ENCODE measurements around the gene TRPV6.

The TRPV6 gene

GRCh38 chr7:142853739-142854371, 31.7 kb downstream of the TRPV6 start:
- peak; percentile 34 to 62 (median 39) for DNase-seq (ENCODE audit: low read depth in 3 of 3)

- DNase-seq (ENCODE audit: low read depth in 3 of 3), result no peak
Measured at GRCh38 chr7:142851919-142852318, 33.6 kb downstream of the TRPV6 start.

- DNase-seq (ENCODE audit: low read depth in 3 of 3), result no peak
Measured at GRCh38 chr7:142851269-142851668, 34.3 kb downstream of the TRPV6 start.

- no peak for DNase-seq (ENCODE audit: low read depth in 3 of 3)
Measured at GRCh38 chr7:142847353-142847752, 38.2 kb downstream of the TRPV6 start.

GRCh38 chr7:142842251-142842766, 43.2 kb downstream of the TRPV6 start:
- no peak for DNase-seq (ENCODE audit: low read depth in 3 of 3)

- no peak for DNase-seq (ENCODE audit: low read depth in 3 of 3)
Measured at GRCh38 chr7:142838461-142839213, 46.9 kb downstream of the TRPV6 start.

- no peak for DNase-seq (ENCODE audit: low read depth in 3 of 3)
Measured at GRCh38 chr7:142836426-142836825, 49.1 kb downstream of the TRPV6 start.

GRCh38 chr7:142835487-142835886, 50.1 kb downstream of the TRPV6 start:
- DNase-seq (ENCODE audit: low read depth in 3 of 3), result no peak

GRCh38 chr7:142833174-142834048, 52.1 kb downstream of the TRPV6 start:
- DNase-seq (ENCODE audit: low read depth in 3 of 3), result no peak

- no peak for DNase-seq (ENCODE audit: low read depth in 3 of 3)
Measured at GRCh38 chr7:142832417-142832816, 53.1 kb downstream of the TRPV6 start.

- no peak for DNase-seq (ENCODE audit: low read depth in 3 of 3)
Measured at GRCh38 chr7:142827951-142828500, 57.5 kb downstream of the TRPV6 start.

- no peak for DNase-seq (ENCODE audit: low read depth in 3 of 3)
Measured at GRCh38 chr7:142822714-142823113, 62.8 kb downstream of the TRPV6 start.
